Measurements from ENCODE around the gene CEND1. TPM values are rescaled to one million over a fixed set of nuclear protein-coding genes. Genes with fewer than 3 reads are reported as not detected.
A peak's percentile ranks its signal among the peaks of the same experiment; 100 is the strongest.

CEND1 gene
- polyA plus RNA-seq, 1 donor (not counting 4 experiments of a cell fraction or from before 2014, with no cell fraction given): not detected

DNA sequence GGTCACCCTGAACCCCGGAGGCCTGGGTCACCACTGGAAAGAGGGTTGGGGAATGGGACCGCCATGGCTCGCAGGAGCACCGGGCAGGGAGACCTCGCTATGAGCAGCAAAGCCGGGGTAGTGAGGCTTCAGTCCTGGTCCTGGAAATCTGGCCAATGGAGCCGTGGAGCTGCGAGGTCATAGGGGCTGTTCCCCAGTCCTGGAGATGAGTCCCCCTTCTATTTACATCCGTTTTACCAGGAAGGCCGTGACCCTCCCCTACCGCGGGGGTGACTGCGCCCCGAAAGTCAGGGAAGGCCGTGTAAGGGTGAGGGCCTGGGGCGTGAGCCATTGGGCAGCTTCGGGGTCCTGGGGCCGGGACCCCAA is 14.7 kb upstream of the CEND1 start:
- dilution Hi-C loops (cut with MboI; ENCODE audit: extremely low pct_ligation_motif_present, low sequenced_read_pairs): no loop called here
- Histone ChIP-seq H3K4me2 (ENCODE audit: control insufficient read depth, extremely low read depth, insufficient read depth, low read depth, low read length) (peak overlapping the region; percentile 95), H2AFZ (ENCODE audit: control insufficient read depth, low read length) (peak overlapping the region; percentile 36), H3K36me3 (ENCODE audit: control insufficient read depth in 2 of 2, extremely low read depth in 1 of 2, insufficient read depth in 2 of 2, low read length in 2 of 2) (peaks cover 0 to 13% of the 10 kb centered on the region in 2 experiments), H3K9me3 (ENCODE audit: control insufficient read depth, low read depth, low read length) (no peaks in the 10 kb centered on the region), H3K9ac (ENCODE audit: control insufficient read depth, extremely low read depth, insufficient read depth, low read length) (peak overlapping the region; percentile 61), H3K27ac (ENCODE audit: control insufficient read depth, insufficient read depth, low read length) (no peak overlapping the region), H3K4me3 (ENCODE audit: control insufficient read depth in 2 of 3, extremely low read depth in 1 of 3, insufficient read depth in 2 of 3, low read depth in 1 of 3, low read length in 3 of 3) (peak overlapping the region; percentile 47 to 73 (median 72)), H3K9me1 (ENCODE audit: control insufficient read depth, extremely low read depth, insufficient read depth, low read length) (no peaks in the 10 kb centered on the region), H3K79me2 (ENCODE audit: control insufficient read depth, insufficient read depth, low read length) (peaks cover 11% of the 10 kb centered on the region), H3K4me1 (ENCODE audit: control insufficient read depth, extremely low read depth, insufficient read depth, low read length) (peaks cover 20% of the 10 kb centered on the region), H3K27me3 (ENCODE audit: control insufficient read depth, extremely low read depth, insufficient read depth, low read length) (no peaks in the 10 kb centered on the region), H4K20me1 (ENCODE audit: control insufficient read depth, extremely low read depth, insufficient read depth, low read length) (no peaks in the 10 kb centered on the region)
- FAIRE-seq: no peak
- TF ChIP-seq EZH2 (IDR thresholded peaks at IDR 0.05; ENCODE audit: low read length) (no peak), CTCF (optimal IDR thresholded peaks at IDR 0.05 in 1 of 3, IDR thresholded peaks at IDR 0.05 in 1 of 3, conservative IDR thresholded peaks at IDR 0.05 in 1 of 3; ENCODE audit: extremely low read depth in 1 of 3, insufficient read depth in 2 of 3, low read length in 3 of 3) (no peak)
- no peak for DNase-seq (ENCODE audit: low read depth, low spot score)

GRCh38 chr11:803770-804598 is 14.1 kb upstream of the CEND1 start:
- Histone ChIP-seq H3K9me3 (ENCODE audit: control insufficient read depth, low read depth, low read length) (no peaks in the 10 kb centered on the region), H3K9me1 (ENCODE audit: control insufficient read depth, extremely low read depth, insufficient read depth, low read length) (no peaks in the 10 kb centered on the region), H4K20me1 (ENCODE audit: control insufficient read depth, extremely low read depth, insufficient read depth, low read length) (no peaks in the 10 kb centered on the region), H3K36me3 (ENCODE audit: control insufficient read depth in 2 of 2, extremely low read depth in 1 of 2, insufficient read depth in 2 of 2, low read length in 2 of 2) (peaks cover 0 to 17% of the 10 kb centered on the region in 2 experiments), H3K4me3 (ENCODE audit: control insufficient read depth in 2 of 3, extremely low read depth in 1 of 3, insufficient read depth in 2 of 3, low read depth in 1 of 3, low read length in 3 of 3) (peak overlapping the region; percentile 47 to 73 (median 72)), H3K27me3 (ENCODE audit: control insufficient read depth, extremely low read depth, insufficient read depth, low read length) (no peaks in the 10 kb centered on the region), H3K4me1 (ENCODE audit: control insufficient read depth, extremely low read depth, insufficient read depth, low read length) (peaks cover 20% of the 10 kb centered on the region), H3K27ac (ENCODE audit: control insufficient read depth, insufficient read depth, low read length) (no peak overlapping the region), H3K4me2 (ENCODE audit: control insufficient read depth, extremely low read depth, insufficient read depth, low read depth, low read length) (peak overlapping the region; percentile 95), H3K9ac (ENCODE audit: control insufficient read depth, extremely low read depth, insufficient read depth, low read length) (peak overlapping the region; percentile 61), H3K79me2 (ENCODE audit: control insufficient read depth, insufficient read depth, low read length) (peaks cover 8% of the 10 kb centered on the region), H2AFZ (ENCODE audit: control insufficient read depth, low read length) (peak overlapping the region; percentile 36)
- no peak for DNase-seq (ENCODE audit: low read depth, low spot score)
- no peak for FAIRE-seq
- TF ChIP-seq CTCF (optimal IDR thresholded peaks at IDR 0.05 in 1 of 3, IDR thresholded peaks at IDR 0.05 in 1 of 3, conservative IDR thresholded peaks at IDR 0.05 in 1 of 3; ENCODE audit: extremely low read depth in 1 of 3, insufficient read depth in 2 of 3, low read length in 3 of 3) (no peak), EZH2 (IDR thresholded peaks at IDR 0.05; ENCODE audit: low read length) (no peak)
- dilution Hi-C loops (cut with MboI; ENCODE audit: extremely low pct_ligation_motif_present, low sequenced_read_pairs): no loop called here

All from keratinocyte (primary cell).